Activated gamma-delta T cell treated with Interleukin-2 at 50 U/mL for 16 hours (primary cell): Measurements from ENCODE around the gene KPNA6.
"Not testable (repeated sequence)": the region's sequence is repeated elsewhere in the genome, so short reads cannot be mapped to it uniquely, and the experiment has no call there.

ENCODE experiments used
- DNase-seq: peaks from one replicate; pipeline ENCODE4 v3.0.0-alpha.2; 2020

The KPNA6 gene

GRCh38 chr1:32100807-32101708 is 6.8 kb upstream of the KPNA6 start:
- no peak for DNase-seq

GRCh38 chr1:32104127-32104526 is 3.7 kb upstream of the KPNA6 start:
- no peak for DNase-seq

- no peak for DNase-seq
These were observed 2.5 kb upstream of the KPNA6 start for GRCh38 chr1:32105338-32105737.

GRCh38 chr1:32106663-32107275 is 1.1 kb upstream of the KPNA6 start:
- no peak for DNase-seq

GRCh38 chr1:32111040-32111623 is 3.3 kb downstream of the KPNA6 start:
- DNase-seq = no peak

- DNase-seq = no peak
These were observed 3.9 kb downstream of the KPNA6 start for GRCh38 chr1:32111789-32112188.

GRCh38 chr1:32112806-32113375 is 5.0 kb downstream of the KPNA6 start:
- no peak for DNase-seq

- DNase-seq = not testable (repeated sequence)
These were observed 5.6 kb downstream of the KPNA6 start for GRCh38 chr1:32113436-32113835.

GRCh38 chr1:32114420-32114819 is 6.6 kb downstream of the KPNA6 start:
- DNase-seq = no peak

GRCh38 chr1:32115496-32115895 is 7.6 kb downstream of the KPNA6 start:
- no peak for DNase-seq

- no peak for DNase-seq
These were observed 8.7 kb downstream of the KPNA6 start for GRCh38 chr1:32116531-32116930.

- no peak for DNase-seq
These were observed 14.3 kb downstream of the KPNA6 start for GRCh38 chr1:32122151-32122550.

- DNase-seq = not testable (repeated sequence)
These were observed 15.5 kb downstream of the KPNA6 start for GRCh38 chr1:32123361-32123760.

- DNase-seq = no peak
These were observed 17.5 kb downstream of the KPNA6 start for GRCh38 chr1:32125313-32125712.

- DNase-seq = no peak
These were observed 18.9 kb downstream of the KPNA6 start for GRCh38 chr1:32126770-32127169.

- DNase-seq = no peak
These were observed 19.7 kb downstream of the KPNA6 start for GRCh38 chr1:32127409-32128198.

GRCh38 chr1:32128479-32128878 is 20.6 kb downstream of the KPNA6 start:
- DNase-seq = no peak

- DNase-seq = no peak
These were observed 21.1 kb downstream of the KPNA6 start for GRCh38 chr1:32128964-32129363.

GRCh38 chr1:32133950-32134280 is 26.1 kb downstream of the KPNA6 start:
- not testable (repeated sequence) for DNase-seq

- DNase-seq = no peak
These were observed 29.3 kb downstream of the KPNA6 start for GRCh38 chr1:32137111-32137510.

GRCh38 chr1:32138965-32139364 is 31.1 kb downstream of the KPNA6 start:
- DNase-seq = no peak

GRCh38 chr1:32142446-32143301 is 34.8 kb downstream of the KPNA6 start:
- no peak for DNase-seq
